ENCODE results near the gene PIK3CA. TPM values are rescaled to one million over a fixed set of nuclear protein-coding genes. Genes with fewer than 3 reads are reported as not detected.

Gene PIK3CA
- total RNA-seq, 2 donors from 2014 or later, result 6.3 to 11.7 TPM

DNA sequence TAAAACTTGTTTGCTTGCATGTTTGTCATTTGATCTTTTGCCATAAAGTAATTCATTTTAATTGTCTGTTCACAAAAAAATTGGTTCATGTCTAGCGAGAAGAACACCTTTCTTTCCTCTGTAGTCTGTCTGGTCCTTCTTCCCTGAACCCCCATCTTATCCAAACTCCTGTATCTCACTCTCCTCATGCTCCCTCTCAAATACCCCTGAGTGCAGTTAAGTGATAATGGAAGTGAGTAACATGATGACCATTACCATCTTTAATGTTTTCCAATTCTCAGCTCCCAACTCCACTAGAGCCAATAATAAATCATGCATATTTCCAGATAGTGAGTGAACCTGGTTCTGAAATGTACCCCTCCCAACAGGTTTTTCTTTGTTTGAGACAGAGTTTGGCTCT, 116.9 kb downstream of the PIK3CA start:
- Histone ChIP-seq H3K27ac (no peak overlapping the region), H3K27me3 (no peaks in the 10 kb centered on the region), H3K36me3 (replicated peaks in 1 of 2; ENCODE audit: insufficient read depth in 1 of 2, low read depth in 2 of 2) (no peaks in the 10 kb centered on the region), H3K4me3 (no peak overlapping the region), H3K9me3 (peaks cover 0 to 4% (median 0%) of the 10 kb centered on the region in 3 donors), H3K4me1 (peaks cover 9% of the 10 kb centered on the region)
- ATAC-seq, result no peak
- intact Hi-C loops (cut with DNase I), result no loop called here
- DNase-seq, result no peak
- TF ChIP-seq, protein P1, sequence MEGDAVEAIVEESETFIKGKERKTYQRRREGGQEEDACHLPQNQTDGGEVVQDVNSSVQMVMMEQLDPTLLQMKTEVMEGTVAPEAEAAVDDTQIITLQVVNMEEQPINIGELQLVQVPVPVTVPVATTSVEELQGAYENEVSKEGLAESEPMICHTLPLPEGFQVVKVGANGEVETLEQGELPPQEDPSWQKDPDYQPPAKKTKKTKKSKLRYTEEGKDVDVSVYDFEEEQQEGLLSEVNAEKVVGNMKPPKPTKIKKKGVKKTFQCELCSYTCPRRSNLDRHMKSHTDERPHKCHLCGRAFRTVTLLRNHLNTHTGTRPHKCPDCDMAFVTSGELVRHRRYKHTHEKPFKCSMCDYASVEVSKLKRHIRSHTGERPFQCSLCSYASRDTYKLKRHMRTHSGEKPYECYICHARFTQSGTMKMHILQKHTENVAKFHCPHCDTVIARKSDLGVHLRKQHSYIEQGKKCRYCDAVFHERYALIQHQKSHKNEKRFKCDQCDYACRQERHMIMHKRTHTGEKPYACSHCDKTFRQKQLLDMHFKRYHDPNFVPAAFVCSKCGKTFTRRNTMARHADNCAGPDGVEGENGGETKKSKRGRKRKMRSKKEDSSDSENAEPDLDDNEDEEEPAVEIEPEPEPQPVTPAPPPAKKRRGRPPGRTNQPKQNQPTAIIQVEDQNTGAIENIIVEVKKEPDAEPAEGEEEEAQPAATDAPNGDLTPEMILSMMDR (IDR thresholded peaks at IDR 0.05), result no peak
- TF ChIP-seq POLR2A (IDR thresholded peaks at IDR 0.05), result no peak
- 87 to 89% methylated on average over 1 of the region's 1 CpG for WGBS, 2 donors

DNA sequence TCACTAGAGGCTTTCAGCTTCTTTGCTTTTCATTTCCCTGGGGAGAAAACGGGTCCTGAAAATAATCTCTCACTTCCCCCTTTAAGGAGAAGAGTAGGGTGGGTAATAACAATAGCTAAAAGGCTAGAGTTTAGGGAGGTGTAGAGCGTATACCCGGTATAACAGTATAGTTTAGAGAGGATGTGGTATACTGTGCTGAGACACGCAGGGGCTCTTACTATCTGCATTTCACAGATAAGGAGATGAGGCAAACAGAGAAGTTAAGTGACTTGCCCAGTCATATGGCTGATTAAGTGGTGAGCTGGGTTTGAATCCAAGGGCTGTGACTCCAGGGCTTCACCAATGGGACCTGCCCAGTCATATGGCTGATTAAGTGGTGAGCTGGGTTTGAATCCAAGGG, 117.7 kb downstream of the PIK3CA start:
- intact Hi-C loops (cut with DNase I), result no loop called here

DNA sequence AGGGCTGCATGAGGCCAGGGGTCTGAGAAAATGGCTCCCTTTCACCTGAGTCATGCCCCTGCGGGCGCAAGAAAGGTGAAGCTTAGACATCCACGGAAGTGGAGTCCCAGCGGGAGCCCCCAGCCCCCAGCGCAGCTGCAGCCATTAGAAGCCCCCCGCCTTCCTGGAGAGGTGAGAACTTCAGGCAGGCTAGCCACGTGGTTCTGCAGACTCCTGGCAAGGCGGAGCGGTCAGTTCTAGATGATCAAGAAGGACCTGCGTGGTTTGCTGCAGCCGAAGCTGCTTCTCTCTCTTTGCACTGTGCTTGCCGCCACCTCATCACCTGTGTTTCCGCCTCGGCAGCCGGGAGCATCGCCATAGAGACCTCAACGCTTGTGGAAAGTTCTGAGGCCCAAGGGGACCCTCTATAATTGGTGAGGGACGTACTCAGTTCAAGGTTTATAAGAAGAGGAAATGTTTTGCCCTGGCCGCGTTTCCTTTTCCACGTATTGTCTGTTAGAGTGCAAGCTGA, 118.6 kb downstream of the PIK3CA start:
- TF ChIP-seq, protein P1 (IDR thresholded peaks at IDR 0.05), result no peak
- no peak for TF ChIP-seq POLR2A (IDR thresholded peaks at IDR 0.05)
- ATAC-seq (no peak), DNase-seq (no peak)
- 68 to 70% methylated on average over 12 to 19 of the region's 21 CpGs for WGBS, 2 donors
- Histone ChIP-seq H3K4me3 (no peak overlapping the region), H3K27ac (no peak overlapping the region), H3K4me1 (no peaks in the 10 kb centered on the region), H3K27me3 (no peaks in the 10 kb centered on the region), H3K36me3 (replicated peaks in 1 of 2; ENCODE audit: insufficient read depth in 1 of 2, low read depth in 2 of 2) (no peaks in the 10 kb centered on the region), H3K9me3 (no peaks in the 10 kb centered on the region)
- intact Hi-C loops (cut with DNase I), result no loop called here

More for the DNA sequence above, 117.7 kb downstream of the PIK3CA start:
- WGBS, 2 donors, result 63 to 65% methylated on average over 4 of the region's 4 CpGs
- Histone ChIP-seq H3K4me3 (no peak overlapping the region), H3K9me3 (no peaks in the 10 kb centered on the region), H3K36me3 (replicated peaks in 1 of 2; ENCODE audit: insufficient read depth in 1 of 2, low read depth in 2 of 2) (no peaks in the 10 kb centered on the region), H3K27me3 (no peaks in the 10 kb centered on the region), H3K27ac (no peak overlapping the region), H3K4me1 (peaks cover under 1% of the 10 kb centered on the region)
- TF ChIP-seq POLR2A (IDR thresholded peaks at IDR 0.05), result no peak
- TF ChIP-seq, protein P1 (IDR thresholded peaks at IDR 0.05), result no peak
- ATAC-seq, result no peak
- no peak for DNase-seq

DNA sequence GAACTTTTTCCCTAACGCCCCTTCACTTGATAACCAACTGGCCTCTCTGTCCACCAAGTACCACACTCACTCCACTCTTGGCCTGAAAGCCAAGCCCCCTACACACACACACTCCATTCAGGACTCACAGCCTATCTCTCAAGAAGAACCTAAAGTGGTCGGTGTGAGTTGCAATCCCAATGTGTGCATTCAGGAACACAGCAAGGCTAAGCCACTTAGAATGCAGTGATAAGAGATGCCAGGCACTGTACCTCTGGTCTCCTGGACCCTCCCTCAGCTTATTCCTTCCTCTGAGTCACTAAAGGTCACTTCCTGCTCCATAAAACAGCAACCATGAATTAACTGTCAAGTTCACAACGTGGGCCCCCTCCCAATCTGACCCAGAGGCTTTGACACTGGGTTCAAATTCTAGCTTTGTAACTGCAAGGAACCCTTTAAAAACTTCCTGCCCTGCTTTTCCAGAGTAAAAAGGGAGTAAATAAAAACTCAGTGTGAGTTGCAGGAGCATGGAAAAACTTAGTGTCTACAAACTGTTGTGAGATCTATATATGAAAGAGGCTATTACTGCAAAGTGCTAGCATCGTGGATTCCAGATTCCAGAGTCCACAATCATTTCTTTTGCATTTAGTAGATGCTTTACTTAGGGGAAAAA, 120.4 kb downstream of the PIK3CA start:
- H3K27me3 ChIP-seq, result no peaks in the 10 kb centered on the region
- WGBS, 2 donors, result 33 to 34% methylated on average over 4 of the region's 4 CpGs
- TF ChIP-seq POLR2A (IDR thresholded peaks at IDR 0.05), result no peak
- TF ChIP-seq, protein P1 (IDR thresholded peaks at IDR 0.05), result no peak
- H3K4me1 ChIP-seq, result no peaks in the 10 kb centered on the region
- no peaks in the 10 kb centered on the region for H3K36me3 ChIP-seq (replicated peaks in 1 of 2; ENCODE audit: insufficient read depth in 1 of 2, low read depth in 2 of 2)
- H3K4me3 ChIP-seq, result no peak overlapping the region
- DNase-seq (no peak), ATAC-seq (no peak)
- no peaks in the 10 kb centered on the region for H3K9me3 ChIP-seq
- no peak overlapping the region for H3K27ac ChIP-seq
- intact Hi-C loops (cut with DNase I), result no loop called here
